MM.1S (cell line): Measurements from ENCODE around the gene INSYN1.

Experiments used
- DNase-seq: peaks from one replicate; pipeline ENCODE4 v3.0.0-alpha.2; 2015
- H2AFZ ChIP-seq: fragments of 300-600 bp; sonication (generic); 2 replicates; pipeline ENCODE4 v1.6.0; 2016; ENCODE audit warnings: antibody characterized with exemption, low read length
- H3F3A ChIP-seq: fragments of 300-600 bp; sonication (generic); 2 replicates; pipeline ENCODE4 v1.6.1; 2016; ENCODE audit warnings: mild to moderate bottlenecking, antibody characterized with exemption, low read length, moderate library complexity, mixed read lengths; ENCODE audit not compliant: insufficient read depth
- H3K27ac ChIP-seq: fragments of 300-600 bp; sonication (generic); 2 replicates; pipeline ENCODE4 v1.5.1; 2016; ENCODE audit warnings: mild to moderate bottlenecking, low read length
- H3K27me3 ChIP-seq: fragments of 300-600 bp; sonication (generic); replicated peaks from 2 replicates; pipeline ENCODE4 v1.6.0; 2016; ENCODE audit warnings: low read length; ENCODE audit not compliant: insufficient read depth
- H3K36me3 ChIP-seq: fragments of 300-600 bp; sonication (generic); replicated peaks from 2 replicates; pipeline ENCODE4 v1.6.1; 2016; ENCODE audit warnings: mild to moderate bottlenecking, low read length, mixed read lengths; ENCODE audit not compliant: insufficient read depth
- H3K4me1 ChIP-seq: fragments of 300-600 bp; sonication (generic); 2 replicates; pipeline ENCODE4 v1.6.1; 2016; ENCODE audit warnings: low read length, mixed read lengths
- H3K4me2 ChIP-seq: fragments of 300-600 bp; sonication (generic); 2 replicates; pipeline ENCODE4 v1.6.0; 2016; ENCODE audit warnings: low read depth, low read length
- H3K4me3 ChIP-seq: fragments of 300-600 bp; sonication (generic); 2 replicates; pipeline ENCODE4 v1.5.1; 2016; ENCODE audit warnings: low read length, mixed read lengths
- H3K79me2 ChIP-seq: fragments of 300-600 bp; sonication (generic); 2 replicates; pipeline ENCODE4 v1.6.1; 2016; ENCODE audit warnings: mixed run types, low read length, mixed read lengths
- H3K9ac ChIP-seq: fragments of 300-600 bp; sonication (generic); 2 replicates; pipeline ENCODE4 v1.6.1; 2016; ENCODE audit warnings: low read length, mixed read lengths
- H3K9me2 ChIP-seq: fragments of 300-600 bp; sonication (generic); replicated peaks from 2 replicates; pipeline ENCODE4 v1.6.1; 2016; ENCODE audit warnings: mild to moderate bottlenecking, low read length, mixed read lengths; ENCODE audit not compliant: insufficient read depth
- H3K9me3 ChIP-seq: fragments of 300-600 bp; sonication (generic); replicated peaks from 2 replicates; pipeline ENCODE4 v1.6.1; 2016; ENCODE audit warnings: mild to moderate bottlenecking, low read length, mixed read lengths; ENCODE audit not compliant: insufficient read depth
- H4K20me1 ChIP-seq: fragments of 300-600 bp; sonication (generic); 2 replicates; pipeline ENCODE4 v1.6.1; 2016; ENCODE audit warnings: mild to moderate bottlenecking, low read length, moderate library complexity, mixed read lengths; ENCODE audit not compliant: insufficient read depth
- CTCF ChIP-seq: fragments of 300-600 bp; sonication (generic); IDR thresholded peaks from 2 replicates; pipeline ENCODE4 v1.5.1; 2016; ENCODE audit warnings: antibody characterized with exemption, low read length, mixed read lengths
- EZH2 ChIP-seq: fragments of 300-600 bp; sonication (generic); optimal IDR thresholded peaks from 2 replicates; pipeline ENCODE3; 2017; ENCODE audit warnings: low read depth, mild to moderate bottlenecking, antibody characterized with exemption, low read length, mixed read lengths
- EZH2phosphoT487 ChIP-seq: fragments of 300-600 bp; sonication (generic); IDR thresholded peaks from 2 replicates; pipeline ENCODE4 v1.6.1; 2018; ENCODE audit warnings: antibody characterized with exemption, low read length

INSYN1 gene

DNA sequence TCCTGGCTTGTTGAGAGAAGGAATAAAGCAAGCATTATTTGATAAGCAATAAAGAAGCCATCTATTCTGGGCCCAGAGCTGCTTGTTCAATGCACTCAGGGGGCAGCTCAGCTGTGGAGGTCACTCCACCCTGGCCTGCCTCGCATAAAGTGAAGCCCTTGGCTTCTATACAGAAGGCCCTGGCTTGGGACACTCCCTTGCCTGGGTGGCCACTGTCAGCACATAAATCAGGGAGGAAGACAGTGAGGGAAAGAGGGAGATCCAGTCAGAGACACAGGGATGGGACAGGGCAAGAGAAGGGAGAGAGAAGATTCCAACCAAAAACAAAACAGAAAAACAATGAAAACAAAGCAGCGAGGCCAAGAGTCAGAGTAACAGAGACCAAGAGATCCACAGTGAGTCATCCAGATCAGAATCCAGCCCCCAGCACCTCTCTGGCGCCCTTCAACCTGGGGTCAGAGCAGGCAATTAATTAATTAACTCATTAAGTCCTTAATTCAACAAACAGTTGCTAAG is 11.8 kb downstream of the INSYN1 start:
- H3K27ac ChIP-seq: no peak overlapping the region
- TF ChIP-seq CTCF: no peak
- TF ChIP-seq EZH2: no peak
- TF ChIP-seq EZH2phosphoT487: no peak
- no peaks in the 10 kb centered on the region for H3K4me1 ChIP-seq

GRCh38 chr15:73740152-73741048 is 12.8 kb downstream of the INSYN1 start:
- Histone ChIP-seq H3F3A (no peaks in the 10 kb centered on the region), H3K36me3 (no peaks in the 10 kb centered on the region), H3K27me3 (0 out of 2 replicates have a peak, but pooled peaks cover 6% of the 10 kb centered on the region), H2AFZ (no peak overlapping the region), H3K9me3 (no peaks in the 10 kb centered on the region), H3K4me2 (no peak overlapping the region), H3K4me1 (no peaks in the 10 kb centered on the region), H3K4me3 (no peak overlapping the region), H3K9me2 (no peaks in the 10 kb centered on the region), H4K20me1 (no peaks in the 10 kb centered on the region), H3K79me2 (no peaks in the 10 kb centered on the region), H3K27ac (no peak overlapping the region), H3K9ac (no peak overlapping the region)
- no peak for DNase-seq
- TF ChIP-seq EZH2phosphoT487 (no peak), EZH2 (no peak), CTCF (no peak)

More for the DNA sequence above, 11.8 kb downstream of the INSYN1 start:
- H3K9ac ChIP-seq: no peak overlapping the region
- DNase-seq: no peak
- H2AFZ ChIP-seq: no peak overlapping the region
- no peaks in the 10 kb centered on the region for H3K9me2 ChIP-seq
- H3K79me2 ChIP-seq: no peaks in the 10 kb centered on the region
- no peak overlapping the region for H3K4me3 ChIP-seq
- H3K9me3 ChIP-seq: no peaks in the 10 kb centered on the region
- H4K20me1 ChIP-seq: no peaks in the 10 kb centered on the region
- no peak overlapping the region for H3K4me2 ChIP-seq
- no peaks in the 10 kb centered on the region for H3F3A ChIP-seq
- no peaks in the 10 kb centered on the region for H3K36me3 ChIP-seq
- H3K27me3 ChIP-seq: peaks cover 11% of the 10 kb centered on the region; the same call in 1 of the 2 replicates

DNA sequence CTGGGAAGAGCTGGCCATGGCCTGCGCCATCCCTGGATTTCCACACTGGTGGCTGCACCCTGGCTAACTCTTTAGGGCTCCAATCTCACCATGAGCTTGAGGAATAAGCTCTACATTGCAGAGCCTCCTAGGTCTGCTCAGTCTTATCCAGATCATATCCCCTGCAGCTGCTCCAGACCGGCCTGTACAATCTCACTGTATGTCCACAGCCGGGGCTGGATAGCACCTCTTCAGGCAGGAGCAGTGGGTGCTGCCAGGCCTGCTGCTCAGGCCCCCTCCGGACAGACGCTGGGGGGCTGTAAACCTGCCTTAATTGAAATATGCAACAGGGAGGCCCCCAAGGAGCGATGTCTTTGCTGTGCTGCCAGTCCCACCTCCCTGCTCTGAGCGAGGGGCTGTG is 15.6 kb downstream of the INSYN1 start:
- H3K36me3 ChIP-seq: no peaks in the 10 kb centered on the region
- DNase-seq: no peak
- H3K9ac ChIP-seq: no peak overlapping the region
- no peaks in the 10 kb centered on the region for H3K4me1 ChIP-seq
- TF ChIP-seq EZH2phosphoT487: no peak
- TF ChIP-seq EZH2: no peak
- no peak for TF ChIP-seq CTCF
- no peaks in the 10 kb centered on the region for H4K20me1 ChIP-seq
- no peak overlapping the region for H3K27ac ChIP-seq
- no peaks in the 10 kb centered on the region for H3F3A ChIP-seq
- H3K27me3 ChIP-seq: no peaks in the 10 kb centered on the region; the same call in 1 of the 2 replicates
- no peaks in the 10 kb centered on the region for H3K9me2 ChIP-seq
- H3K79me2 ChIP-seq: no peaks in the 10 kb centered on the region
- H2AFZ ChIP-seq: no peak overlapping the region
- no peaks in the 10 kb centered on the region for H3K9me3 ChIP-seq
- no peak overlapping the region for H3K4me2 ChIP-seq
- no peak overlapping the region for H3K4me3 ChIP-seq
